Measurements from ENCODE around the gene MROH8.

GRCh38 chr20:37090407-37090806, 88.9 kb downstream of the MROH8 start:
- no peak for TF ChIP-seq EZH2 (optimal IDR thresholded peaks at IDR 0.05; ENCODE audit: low read depth, low read length)
- no peak for TF ChIP-seq CTCF (IDR thresholded peaks at IDR 0.05; ENCODE audit: low read length)
